SU-DHL-6 (cell line): ENCODE data around the gene LDHAL6A.

Experiments used
- CTCF ChIP-seq: fragments of 200-600 bp; sonication (generic); IDR thresholded peaks from one replicate; pipeline ENCODE4 v1.5.1; 2017; ENCODE audit warnings: antibody characterized with exemption, mild to moderate bottlenecking, low read length, moderate library complexity; ENCODE audit not compliant: insufficient read depth, poor library complexity, severe bottlenecking
- EZH2phosphoT487 ChIP-seq: fragments of 200-600 bp; sonication (generic), shearing (Covaris generic); conservative IDR thresholded peaks from 2 replicates; pipeline ENCODE4 v1.6.1; 2018; ENCODE audit warnings: mild to moderate bottlenecking, antibody characterized with exemption, low read length, moderate library complexity, mixed read lengths

- TF ChIP-seq CTCF (no peak), EZH2phosphoT487 (no peak)
Observed at GRCh38 chr11:18490736-18491485, 35.3 kb downstream of the LDHAL6A start.
